ENCODE results near the gene TMCC1.

DNA sequence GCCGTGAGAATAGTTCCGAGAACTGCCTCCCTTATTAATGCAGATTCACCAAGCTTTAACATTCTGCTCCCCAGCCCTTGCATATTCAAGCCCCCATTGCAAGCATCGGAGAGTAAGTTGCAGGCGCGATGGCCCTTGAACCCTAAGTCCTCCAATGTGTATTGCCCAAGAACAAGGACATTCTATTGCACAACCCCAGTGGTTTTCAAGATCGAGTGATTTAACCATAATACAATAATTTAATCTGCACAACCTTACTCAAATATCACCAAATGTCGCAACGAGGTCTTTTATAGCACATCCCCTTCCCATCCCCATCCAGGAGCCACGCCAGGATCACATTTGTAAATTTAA lies 265.4 kb downstream of the TMCC1 start:
- TF ChIP-seq ELF4 (IDR thresholded peaks at IDR 0.05): no peak
- TF ChIP-seq ARNT (IDR thresholded peaks at IDR 0.05): no peak
- no peak for TF ChIP-seq FOXK2 (IDR thresholded peaks at IDR 0.05)
- TF ChIP-seq FOXA1 (IDR thresholded peaks at IDR 0.05): no peak
